Stimulated activated CD8-positive, alpha-beta memory T cell treated with anti-CD3 and anti-CD28 coated beads, Interleukin-15, amount 100 ng/mL, for 48 hours (primary cell): Measurements from ENCODE around the gene MAP7.
"Not testable (repeated sequence)": the region's sequence is repeated elsewhere in the genome, so short reads cannot be mapped to it uniquely, and the experiment has no call there.

Source experiments
- DNase-seq, 2 donors: peaks; one replicate each; pipeline ENCODE4 v3.0.0-alpha.2; 2020; ENCODE audit warnings: low read depth in 2 of 2

Gene MAP7

GRCh38 chr6:136506124-136506799 lies 44.0 kb downstream of the MAP7 start:
- no peak for DNase-seq

- no peak for DNase-seq
These were observed 46.8 kb downstream of the MAP7 start for GRCh38 chr6:136503303-136504029.

GRCh38 chr6:136502786-136503185 lies 47.4 kb downstream of the MAP7 start:
- DNase-seq: no peak

GRCh38 chr6:136501514-136501913 lies 48.7 kb downstream of the MAP7 start:
- no peak for DNase-seq

- no peak for DNase-seq
These were observed 49.1 kb downstream of the MAP7 start for GRCh38 chr6:136501096-136501495.

GRCh38 chr6:136500414-136500813 lies 49.8 kb downstream of the MAP7 start:
- no peak for DNase-seq

- DNase-seq: no peak
These were observed 50.9 kb downstream of the MAP7 start for GRCh38 chr6:136499370-136499769.

- DNase-seq: not testable (repeated sequence)
These were observed 53.8 kb downstream of the MAP7 start for GRCh38 chr6:136496449-136496848.

- no peak for DNase-seq
These were observed 55.5 kb downstream of the MAP7 start for GRCh38 chr6:136494710-136495109.

GRCh38 chr6:136494059-136494458 lies 56.2 kb downstream of the MAP7 start:
- no peak for DNase-seq

- no peak for DNase-seq
These were observed 57.8 kb downstream of the MAP7 start for GRCh38 chr6:136492409-136492808.

- no peak for DNase-seq
These were observed 58.5 kb downstream of the MAP7 start for GRCh38 chr6:136491754-136492153.

GRCh38 chr6:136491251-136491650 lies 59.0 kb downstream of the MAP7 start:
- no peak for DNase-seq

- not testable (repeated sequence) for DNase-seq
These were observed 60.6 kb downstream of the MAP7 start for GRCh38 chr6:136489689-136490033.

- no peak for DNase-seq
These were observed 62.3 kb downstream of the MAP7 start for GRCh38 chr6:136487759-136488425.

GRCh38 chr6:136486357-136486756 lies 63.9 kb downstream of the MAP7 start:
- no peak for DNase-seq

- no peak for DNase-seq
These were observed 66.3 kb downstream of the MAP7 start for GRCh38 chr6:136483906-136484305.

- DNase-seq: not testable (repeated sequence)
These were observed 67.2 kb downstream of the MAP7 start for GRCh38 chr6:136483005-136483404.

GRCh38 chr6:136477548-136477947 lies 72.7 kb downstream of the MAP7 start:
- DNase-seq: no peak

- no peak for DNase-seq
These were observed 74.5 kb downstream of the MAP7 start for GRCh38 chr6:136475686-136476085.

GRCh38 chr6:136474241-136474640 lies 76.0 kb downstream of the MAP7 start:
- DNase-seq: no peak

GRCh38 chr6:136471922-136472321 lies 78.3 kb downstream of the MAP7 start:
- DNase-seq: no peak

GRCh38 chr6:136471372-136471771 lies 78.8 kb downstream of the MAP7 start:
- no peak for DNase-seq
